NCI-H446 (cell line): ENCODE results near the gene RFTN1.

Source experiments
- DNase-seq, 2 experiments: peaks; one replicate each; lab custom pipeline; 2025; lab: John Stamatoyannopoulos, UW

Gene RFTN1, protein sequence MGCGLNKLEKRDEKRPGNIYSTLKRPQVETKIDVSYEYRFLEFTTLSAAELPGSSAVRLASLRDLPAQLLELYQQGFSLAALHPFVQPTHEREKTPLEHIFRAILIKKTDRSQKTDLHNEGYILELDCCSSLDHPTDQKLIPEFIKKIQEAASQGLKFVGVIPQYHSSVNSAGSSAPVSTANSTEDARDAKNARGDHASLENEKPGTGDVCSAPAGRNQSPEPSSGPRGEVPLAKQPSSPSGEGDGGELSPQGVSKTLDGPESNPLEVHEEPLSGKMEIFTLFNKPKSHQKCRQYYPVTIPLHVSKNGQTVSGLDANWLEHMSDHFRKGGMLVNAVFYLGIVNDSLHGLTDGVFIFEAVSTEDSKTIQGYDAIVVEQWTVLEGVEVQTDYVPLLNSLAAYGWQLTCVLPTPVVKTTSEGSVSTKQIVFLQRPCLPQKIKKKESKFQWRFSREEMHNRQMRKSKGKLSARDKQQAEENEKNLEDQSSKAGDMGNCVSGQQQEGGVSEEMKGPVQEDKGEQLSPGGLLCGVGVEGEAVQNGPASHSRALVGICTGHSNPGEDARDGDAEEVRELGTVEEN

DNA sequence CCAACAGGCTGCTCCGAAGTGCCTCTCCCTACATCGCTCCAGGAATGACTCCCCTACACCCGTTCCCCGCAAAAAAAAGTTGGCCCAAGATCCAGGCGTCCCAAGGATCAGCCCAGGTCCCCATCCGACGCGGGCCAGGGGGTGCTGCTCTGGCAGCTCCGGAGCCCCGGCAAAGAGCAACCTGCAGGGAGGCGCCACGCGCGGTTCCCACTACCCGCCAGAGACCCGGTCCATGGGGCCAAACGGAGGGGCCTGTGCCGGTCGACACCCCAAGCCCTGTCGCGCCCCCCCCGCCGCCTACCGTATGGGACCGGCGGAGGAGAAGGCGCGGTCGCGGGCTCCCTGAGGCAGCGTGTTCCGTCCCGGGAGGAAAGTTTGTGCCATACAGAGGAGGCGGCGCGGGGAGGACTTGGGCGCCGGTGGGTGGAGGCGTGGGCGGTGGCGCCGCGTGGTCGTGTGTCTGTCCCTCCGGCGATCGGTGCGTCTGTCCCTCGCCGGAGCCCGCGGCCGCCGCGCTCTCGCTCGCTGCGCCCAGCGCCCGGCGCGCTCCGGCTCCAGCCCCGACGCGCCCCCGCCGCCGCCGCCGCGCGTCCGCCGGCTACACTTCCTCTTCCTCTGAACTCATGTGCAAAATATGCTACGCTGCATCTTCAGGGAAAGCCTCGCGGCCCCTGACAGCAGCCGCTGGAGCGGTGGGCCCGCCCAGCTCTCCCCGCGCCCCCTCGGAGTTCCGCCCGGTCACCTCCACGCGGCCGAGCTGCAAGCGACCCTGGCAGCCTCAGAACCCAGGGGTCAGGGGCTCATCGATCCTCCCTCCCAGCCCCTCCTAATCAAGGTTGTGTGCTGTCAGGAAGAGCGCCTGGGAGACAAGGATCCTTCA lies at the start of gene RFTN1:
Gene RFTN1, minus strand, starts transcription at position 559 of the 880 bp plus-strand sequence. CDS start 19,830 bp downstream, outside the sequence.
- no peak for DNase-seq

DNA sequence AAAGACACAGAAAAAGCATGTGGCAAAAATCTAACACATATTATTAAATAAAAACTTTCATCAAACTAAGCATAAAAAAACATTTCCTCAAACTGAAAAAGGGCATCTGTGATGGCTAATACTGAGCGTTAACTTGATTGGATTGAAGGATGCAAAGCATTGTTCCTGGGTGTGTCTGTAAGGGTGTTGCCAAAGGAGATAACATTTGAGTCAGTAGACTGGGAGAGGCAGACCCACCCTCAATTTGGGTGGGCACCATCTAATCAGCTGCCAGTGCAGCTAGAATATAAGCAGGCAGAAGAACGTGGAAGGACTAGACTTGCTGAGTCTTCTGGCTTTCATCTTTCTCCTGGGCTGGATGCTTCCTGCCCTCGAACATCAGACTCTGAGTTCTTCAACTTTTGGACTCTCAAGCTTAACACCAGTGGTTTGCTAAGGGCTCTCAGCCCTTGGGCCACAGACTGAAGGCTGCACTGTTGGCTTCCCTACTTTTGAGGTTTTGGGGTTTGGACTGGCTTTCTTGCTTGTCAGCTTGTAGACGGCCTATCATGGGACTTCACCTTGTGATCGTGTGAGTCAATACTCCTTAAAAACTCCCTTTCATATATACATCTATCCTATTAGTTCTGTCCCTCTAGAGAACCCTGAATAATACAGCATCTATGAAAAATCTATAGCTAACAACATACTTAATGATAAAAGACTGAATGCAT lies 46.3 kb upstream of the RFTN1 start:
- no peak for DNase-seq

DNA sequence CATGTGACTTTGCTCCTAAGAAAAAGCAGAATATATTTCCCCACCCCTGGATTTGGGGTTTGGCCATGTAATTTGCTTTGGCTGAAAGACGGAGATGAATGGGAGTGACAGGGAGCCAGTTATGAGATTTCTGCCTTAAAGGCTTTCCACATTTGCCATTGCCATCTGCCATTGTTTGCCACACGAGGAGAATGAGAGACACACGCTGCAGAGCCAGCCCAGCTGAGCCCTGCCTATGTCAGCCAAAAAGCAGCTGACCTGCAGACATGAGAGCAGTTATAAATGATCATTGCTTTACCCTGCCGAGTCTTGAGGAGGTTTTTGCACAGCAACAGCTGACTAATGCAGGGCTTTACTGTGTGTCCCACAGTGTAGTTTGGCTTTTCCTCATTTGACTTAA lies 40.6 kb upstream of the RFTN1 start:
- no peak for DNase-seq

DNA sequence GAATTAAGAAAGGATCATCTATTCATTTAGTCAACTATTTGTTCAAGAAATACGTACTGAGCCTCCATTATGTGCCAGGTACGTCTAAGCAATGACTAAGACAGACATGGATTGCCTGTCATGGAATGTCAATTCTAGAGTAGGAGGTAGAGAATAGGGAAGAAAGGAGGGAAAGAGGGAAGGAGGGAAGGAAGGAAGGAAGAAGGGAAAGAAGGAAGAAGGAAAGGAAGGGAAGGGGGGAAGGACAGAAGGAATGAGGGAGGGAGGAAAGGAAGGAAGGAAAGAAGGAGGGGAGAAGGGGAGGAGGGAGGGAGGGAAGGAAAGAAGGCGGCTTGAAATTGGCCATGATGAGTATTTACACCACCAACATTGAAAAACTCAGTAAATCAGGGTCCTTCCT lies 39.3 kb upstream of the RFTN1 start:
- DNase-seq, result no peak

DNA sequence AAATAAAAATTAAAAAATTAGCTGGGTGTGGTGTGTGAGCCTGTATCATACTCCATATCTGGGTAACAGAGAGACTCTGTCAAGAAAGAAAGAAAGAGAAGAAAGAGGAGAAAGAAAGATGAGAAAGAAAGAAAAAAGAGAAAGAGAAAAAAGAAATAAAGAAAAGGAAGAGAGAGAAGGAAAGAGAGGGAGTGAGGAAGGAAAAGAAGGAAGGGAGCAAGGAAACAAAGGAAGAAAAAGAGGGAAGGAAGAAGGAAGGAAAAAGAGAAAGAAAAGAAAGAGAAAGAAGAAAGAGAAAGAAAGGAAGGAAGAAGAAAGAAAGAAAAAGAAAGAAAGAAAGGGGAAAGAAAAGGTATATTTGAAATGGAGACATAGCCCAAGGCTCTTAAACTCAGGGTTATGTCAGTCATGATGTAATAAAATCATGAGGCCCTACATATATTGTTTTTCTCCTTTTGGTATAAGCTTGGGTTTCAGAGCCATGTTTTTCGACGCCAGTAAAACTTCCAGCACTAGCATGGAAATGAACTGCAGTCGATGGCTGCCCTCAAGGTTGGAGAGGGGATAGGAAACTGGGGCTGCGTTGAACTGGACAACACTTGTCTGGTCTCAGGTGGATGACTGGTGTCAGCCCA lies 38.0 kb upstream of the RFTN1 start:
- no peak for DNase-seq

DNA sequence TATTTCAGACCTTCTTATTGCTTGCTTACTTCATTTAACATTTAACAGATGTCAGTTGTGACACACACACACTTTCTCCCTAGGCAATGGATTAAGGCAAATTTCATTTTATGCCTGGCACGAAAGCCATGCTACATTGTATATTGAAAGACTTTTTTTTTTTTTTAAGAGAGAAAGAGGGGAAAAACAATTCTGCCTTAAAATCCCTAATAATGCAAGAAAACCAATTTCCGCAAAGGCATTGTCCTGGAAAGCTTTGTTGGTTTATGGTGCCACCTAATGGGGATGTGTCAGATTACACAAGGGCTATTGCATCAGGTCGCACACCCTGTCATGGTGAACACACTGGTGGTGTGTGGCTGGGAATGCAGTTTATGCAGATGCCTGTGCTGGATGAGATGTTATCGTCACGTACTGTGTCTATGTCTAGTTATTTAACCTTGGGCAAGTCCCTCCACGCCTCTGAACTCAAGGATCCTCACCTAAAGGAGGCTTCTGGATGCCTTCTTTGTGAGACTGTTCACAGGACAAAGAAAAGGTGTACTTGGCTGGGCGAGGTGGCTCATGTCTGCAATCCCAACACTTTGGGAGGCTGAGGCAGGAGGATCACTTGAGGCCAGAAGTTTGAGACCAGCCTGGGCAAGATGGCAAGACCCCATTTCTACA lies 37.3 kb upstream of the RFTN1 start:
- peak; percentile 30 to 82 for DNase-seq

DNA sequence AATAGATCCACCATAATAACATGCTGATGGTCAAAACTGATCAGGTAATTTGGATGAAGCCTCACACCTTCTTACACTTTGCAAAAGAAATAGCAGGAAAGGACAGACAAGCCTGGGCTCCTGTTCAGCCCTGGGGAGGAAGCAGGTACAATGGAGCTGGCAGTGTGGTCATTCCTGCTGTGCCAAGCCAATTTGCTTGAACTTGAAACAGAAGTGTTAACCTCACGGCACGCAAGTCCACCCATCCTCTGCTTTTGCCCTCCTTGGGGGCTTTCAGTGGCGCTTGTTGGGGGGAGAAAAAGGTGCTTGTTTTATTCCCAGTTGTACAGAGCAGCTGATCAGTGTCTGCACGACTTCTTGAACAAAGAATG lies 36.8 kb upstream of the RFTN1 start:
- DNase-seq, result no peak

DNA sequence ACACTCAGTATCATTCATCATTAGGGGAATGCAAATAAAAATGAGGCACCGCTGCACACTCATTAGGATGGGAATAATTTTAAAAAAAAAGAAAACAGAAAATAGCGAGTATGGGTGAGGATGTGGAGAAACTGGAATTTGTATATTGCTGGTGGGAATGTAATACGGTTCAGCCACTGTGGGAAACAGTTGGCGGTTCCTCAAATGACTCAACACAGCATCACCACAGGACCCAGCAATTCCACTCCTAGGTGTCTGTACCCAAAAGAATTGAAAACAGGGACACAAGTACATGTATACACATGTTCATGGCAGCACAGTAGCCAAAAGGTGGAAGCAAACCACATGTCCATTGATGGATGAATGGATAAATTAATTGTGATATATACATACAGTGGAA lies 35.2 kb upstream of the RFTN1 start:
- no peak for DNase-seq

DNA sequence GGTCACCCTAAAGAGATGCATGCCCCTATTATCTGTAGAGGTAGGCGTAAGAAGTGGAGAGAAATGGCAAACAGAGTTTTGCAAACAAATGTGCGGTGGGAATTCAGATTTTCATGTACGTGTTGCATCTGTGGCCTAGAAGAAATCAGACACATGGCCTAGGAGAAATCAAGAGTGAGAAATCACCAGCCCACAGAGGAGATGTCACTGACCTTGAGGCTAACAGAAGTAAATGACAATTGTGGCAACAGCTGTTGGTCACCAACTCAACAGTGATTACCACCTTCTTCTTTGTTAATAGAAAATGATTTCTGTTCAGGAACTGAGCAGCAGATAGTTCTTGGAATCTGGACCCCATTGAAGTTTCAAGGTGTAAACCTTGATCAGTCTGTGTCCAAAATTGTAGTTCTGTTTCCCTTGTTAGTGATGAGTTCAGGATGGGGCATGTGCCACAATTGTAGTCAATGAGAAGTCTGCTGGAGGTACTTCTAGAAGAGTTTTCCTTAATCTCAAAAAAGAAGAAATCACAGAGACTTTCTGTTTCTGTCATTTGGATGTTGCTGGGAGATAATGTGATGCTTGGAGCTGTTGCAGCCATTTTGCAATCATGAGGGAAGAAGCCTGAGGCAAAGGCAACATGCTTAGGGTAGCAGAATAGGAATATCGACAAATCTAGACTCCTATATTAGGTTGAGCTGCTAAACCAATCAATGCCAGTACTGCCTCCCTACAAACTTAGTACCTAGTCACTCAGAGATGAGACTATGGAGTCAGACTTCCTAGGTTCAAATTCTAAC lies 34.3 kb upstream of the RFTN1 start:
- DNase-seq, result no peak

DNA sequence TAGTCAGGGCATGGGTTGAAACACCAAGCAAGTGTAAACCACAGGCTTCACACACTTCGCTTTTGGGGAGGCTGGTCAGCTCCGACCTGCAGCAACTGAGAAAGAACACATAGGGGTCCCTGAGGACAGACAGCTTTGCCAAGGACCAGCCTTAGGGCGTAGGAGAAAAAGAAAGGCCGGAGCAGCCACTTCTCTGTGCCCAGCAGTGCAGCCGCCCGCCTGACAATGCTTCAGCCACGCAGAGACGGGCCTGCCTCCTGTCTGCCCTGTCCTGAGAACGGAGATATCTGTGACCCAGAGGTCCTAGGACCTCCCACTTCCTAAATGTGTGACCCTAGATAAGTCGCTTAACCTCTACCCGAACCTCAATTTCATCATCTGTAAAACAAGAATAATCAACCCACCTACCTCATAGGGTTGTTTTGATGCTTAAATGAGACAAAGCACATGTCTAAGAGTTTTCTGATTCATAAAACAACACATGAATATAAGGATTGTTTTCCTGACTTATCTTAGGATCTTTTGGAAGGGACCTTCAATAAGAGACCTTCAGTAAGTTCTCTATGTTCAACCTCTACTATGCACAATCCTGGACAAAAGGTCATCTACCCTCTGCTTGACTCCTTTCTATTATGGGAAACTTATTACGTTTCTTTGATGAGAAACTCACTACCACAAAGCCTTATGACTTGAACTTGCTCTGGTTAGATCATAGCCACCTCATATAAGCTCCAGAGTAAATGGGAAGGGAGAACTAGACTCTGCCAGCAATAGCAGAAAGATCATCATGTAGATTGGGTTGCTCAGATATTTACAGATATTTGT lies 32.9 kb upstream of the RFTN1 start:
- DNase-seq, result no peak

DNA sequence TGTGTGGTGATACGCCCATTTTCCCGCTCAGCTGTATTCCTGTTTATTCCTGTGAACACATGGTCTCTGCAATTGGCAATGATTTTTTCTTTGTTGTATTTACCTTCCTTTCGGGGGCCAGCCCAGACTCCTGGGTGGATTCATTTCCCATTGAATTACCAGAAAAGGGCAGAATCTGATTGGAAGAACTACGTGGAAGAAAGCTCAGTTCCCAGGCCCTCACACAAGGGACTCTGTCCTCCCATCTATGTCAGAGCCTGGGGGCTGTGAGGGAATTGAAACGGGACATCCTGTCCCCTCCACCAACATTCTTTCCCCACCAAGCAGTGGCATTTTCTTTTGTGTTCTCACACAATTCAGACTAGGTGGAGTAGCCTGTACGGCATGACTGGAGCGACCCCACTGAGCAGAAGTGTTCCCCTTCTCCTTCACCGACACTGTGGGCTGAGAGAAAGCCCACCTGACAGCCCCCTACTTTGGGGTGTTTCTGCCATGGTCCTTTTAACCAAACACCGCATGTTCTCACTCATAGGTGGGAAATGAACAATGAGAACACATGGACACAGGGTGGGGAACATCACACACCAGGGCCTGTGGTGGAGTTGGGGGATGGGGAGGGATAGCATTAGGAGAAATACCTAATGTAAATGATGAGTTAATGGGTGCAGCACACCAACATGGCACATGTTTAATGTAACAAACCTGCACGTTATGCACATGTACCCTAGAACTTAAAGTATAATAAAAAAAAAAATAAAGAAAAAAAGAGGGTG lies 32.1 kb upstream of the RFTN1 start:
- no peak for DNase-seq

DNA sequence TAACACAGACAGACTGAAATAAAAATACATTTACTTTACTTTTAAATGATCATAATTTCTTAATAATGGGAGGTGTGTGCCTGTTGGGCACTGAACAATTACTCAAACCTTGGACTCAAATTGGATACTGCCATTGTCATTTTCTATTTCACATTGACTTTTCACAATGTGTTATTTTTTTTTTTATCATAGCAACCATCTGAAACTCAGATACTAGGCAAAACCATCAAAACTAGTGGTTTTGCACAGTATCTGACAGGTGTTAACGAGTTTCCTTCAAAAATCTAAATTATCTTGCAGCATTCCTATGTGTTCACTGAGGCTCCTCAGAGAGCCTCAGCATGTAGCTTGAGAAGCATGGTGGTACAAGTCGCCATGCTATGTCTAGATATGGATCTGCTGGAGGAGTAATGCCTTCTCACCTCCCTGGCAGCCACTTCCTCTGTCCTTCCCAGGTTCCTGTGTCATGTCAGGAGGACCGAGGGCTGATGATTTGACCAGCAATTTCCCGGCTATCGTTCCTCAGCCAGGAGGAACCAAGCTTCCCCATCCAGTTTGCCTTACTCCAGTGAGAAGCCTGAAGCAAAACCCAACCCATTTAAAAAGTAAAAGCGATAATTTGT lies 29.9 kb upstream of the RFTN1 start:
- no peak for DNase-seq

DNA sequence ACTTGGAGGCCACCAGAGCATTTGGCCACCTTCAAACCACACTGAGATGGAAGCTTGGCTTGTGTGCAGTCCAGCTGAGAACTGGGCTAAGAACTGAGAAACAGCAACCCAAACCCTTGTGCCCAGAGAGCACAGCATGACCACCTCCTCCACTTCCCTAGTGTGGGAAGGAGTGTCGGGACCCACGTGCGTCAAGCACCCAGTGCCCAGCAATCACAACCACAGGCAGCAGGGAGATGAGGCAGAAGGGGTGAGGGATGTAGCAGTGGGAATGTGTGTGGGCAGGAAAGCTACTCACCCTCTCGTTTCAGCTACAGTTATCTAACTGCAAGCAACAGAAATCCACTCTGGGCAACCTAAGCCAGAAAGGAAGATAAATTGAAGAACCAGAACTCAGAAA lies 25.0 kb upstream of the RFTN1 start:
- no peak for DNase-seq

DNA sequence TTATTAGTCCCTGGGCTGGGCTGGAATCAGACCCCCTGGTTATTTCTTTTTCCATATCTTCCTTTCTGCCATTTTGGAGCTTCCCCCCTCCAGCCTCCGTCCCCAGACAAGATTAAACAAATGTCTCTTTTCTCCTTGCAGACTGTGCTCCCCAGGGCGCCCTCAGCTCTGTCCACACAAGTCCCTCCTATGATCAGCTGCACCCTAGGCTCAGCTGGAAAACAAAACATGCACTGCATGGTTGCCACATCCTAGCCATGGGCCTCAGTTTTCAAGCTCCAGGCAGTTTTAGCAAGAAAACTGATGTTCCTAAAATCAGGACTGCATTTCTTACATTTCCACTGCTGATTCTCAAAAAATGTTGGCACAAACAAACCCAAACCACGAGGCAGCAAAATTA lies 23.5 kb upstream of the RFTN1 start:
- no peak for DNase-seq

DNA sequence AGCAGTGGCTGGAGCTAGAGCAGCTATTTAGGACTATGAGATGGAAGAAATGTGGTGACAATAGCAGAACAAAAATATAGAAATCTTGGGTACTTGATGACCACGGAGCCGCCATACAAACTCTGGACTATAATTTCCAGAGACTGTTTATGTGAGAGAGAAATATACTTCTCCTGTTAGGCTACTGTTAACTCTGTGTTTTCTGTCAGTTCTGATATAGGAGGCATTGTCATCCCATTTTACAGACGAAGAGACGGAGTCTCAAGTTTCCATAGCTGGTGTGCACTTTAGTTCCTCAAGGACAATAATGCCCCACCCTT lies 22.8 kb upstream of the RFTN1 start:
- DNase-seq, result no peak

DNA sequence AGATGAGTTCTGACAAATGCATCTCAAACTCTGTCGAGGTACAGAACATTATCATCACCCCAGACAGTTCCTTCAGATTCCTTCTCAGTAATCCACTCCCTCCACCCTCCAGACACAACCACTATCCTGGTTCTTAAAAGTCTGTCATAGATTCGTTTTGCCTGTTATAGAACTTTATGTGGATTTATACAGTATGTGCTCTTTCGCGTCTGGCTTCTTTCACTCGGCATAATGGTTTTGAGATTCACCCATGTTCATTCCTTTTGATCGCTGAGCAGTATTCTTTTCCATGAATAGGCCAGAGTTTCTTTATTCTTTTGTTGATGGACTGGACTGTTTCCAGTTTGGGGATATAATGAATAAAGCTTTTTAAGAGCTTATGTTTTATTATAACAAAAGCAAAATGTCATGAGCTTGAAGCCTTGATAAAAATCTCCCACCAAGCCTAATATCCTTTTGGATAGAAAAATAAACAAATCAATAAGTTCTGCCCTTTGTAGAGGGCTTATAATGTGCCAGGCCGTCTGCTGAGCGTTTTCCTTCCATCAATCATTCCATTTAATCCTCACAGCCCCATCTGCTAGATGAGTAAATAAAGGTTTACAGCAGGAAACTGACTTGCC lies 21.3 kb upstream of the RFTN1 start:
- peak; percentile 32 to 55 for DNase-seq

DNA sequence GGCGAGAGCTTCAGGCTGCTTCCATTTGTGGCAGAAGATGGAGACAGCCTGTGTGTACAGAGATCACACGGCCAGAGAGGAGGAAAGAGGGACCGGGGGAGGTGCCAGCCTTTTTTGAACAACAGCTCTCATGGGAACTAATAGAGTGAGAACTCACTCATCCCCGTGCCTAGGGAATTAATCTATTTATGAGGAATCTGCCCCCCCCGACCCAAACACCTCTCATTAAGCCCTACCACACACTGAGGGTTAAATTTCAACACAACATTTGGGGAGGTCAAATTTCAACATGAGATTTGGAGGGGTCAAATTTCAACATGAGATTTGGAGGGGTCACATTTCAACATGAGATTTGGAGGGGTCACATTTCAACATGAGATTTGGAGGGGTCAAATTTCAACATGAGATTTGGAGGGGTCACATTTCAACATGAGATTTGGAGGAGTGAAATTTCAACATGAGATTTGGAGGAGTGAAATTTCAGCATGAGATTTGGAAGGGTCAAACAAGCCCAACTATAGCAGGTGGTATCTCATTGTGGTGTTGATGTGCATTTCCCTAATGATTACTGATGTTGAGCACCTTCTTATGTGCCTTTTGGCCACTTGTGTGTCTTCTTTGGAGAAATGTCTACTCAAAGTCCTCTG lies 20.6 kb upstream of the RFTN1 start:
- DNase-seq, result no peak
